Stomach (tissue), 4 donors: ENCODE results near the gene THSD4.

ENCODE experiments used
- CTCF ChIP-seq, 7 experiments: fragments of 450-650 bp in 4 of 7; fragments of 200-600 bp in 3 of 7; sonication (generic) in 3 of 7; IDR thresholded peaks; one replicate each; pipeline ENCODE4 v1.5.1; 2016 to 2019; ENCODE audit warnings: antibody characterized with exemption in 7 of 7, control low read depth in 2 of 7, mild to moderate bottlenecking in 1 of 7
- EP300 ChIP-seq: sonication (generic); formaldehyde crosslinking; IDR thresholded peaks from one replicate; pipeline ENCODE4 v1.6.1; 2017; ENCODE audit warnings: antibody characterized with exemption
- POLR2A ChIP-seq, 4 donors: fragments of 450-650 bp; IDR thresholded peaks; one replicate each; pipeline ENCODE4 v1.6.1; 2016; ENCODE audit warnings: antibody characterized with exemption in 4 of 4, control low read depth in 2 of 4, mild to moderate bottlenecking in 1 of 4, moderate library complexity in 1 of 4
- POLR2AphosphoS5 ChIP-seq, 3 donors: sonication (generic); formaldehyde crosslinking; IDR thresholded peaks; one replicate each; pipeline ENCODE4 v1.6.1; 2016; ENCODE audit warnings: antibody characterized with exemption in 3 of 3

GRCh38 chr15:71735385-71735757 lies 620.1 kb downstream of the THSD4 start:
- TF ChIP-seq CTCF (IDR thresholded peaks at IDR 0.05) (no peak), EP300 (no peak), POLR2A (IDR thresholded peaks at IDR 0.05) (no peak), POLR2AphosphoS5 (IDR thresholded peaks at IDR 0.05) (no peak)
